H1 (cell line): ENCODE results near the gene ATP6V1G3. TPM values are rescaled to one million over a fixed set of nuclear protein-coding genes. Genes with fewer than 3 reads are reported as not detected.

Experiments
- CHD7 ChIP-seq: fragments of 300-600 bp; sonication (generic); IDR thresholded peaks from 2 replicates; pipeline ENCODE4 v1.7.1; 2012; ENCODE audit warnings: low read length, moderate library complexity, mild to moderate bottlenecking, inconsistent platforms; ENCODE audit not compliant: insufficient replicate concordance
- CTBP2 ChIP-seq: IDR thresholded peaks from 2 replicates; pipeline ENCODE4 v1.7.0; 2011; ENCODE audit warnings: borderline replicate concordance, mild to moderate bottlenecking, moderate library complexity, mixed read lengths, low read length; ENCODE audit not compliant: insufficient read depth, insufficient read length
- FOSL1 ChIP-seq: IDR thresholded peaks from 2 replicates; pipeline ENCODE4 v1.6.1; 2011; ENCODE audit warnings: mild to moderate bottlenecking, low read depth, low read length, moderate library complexity; ENCODE audit not compliant: insufficient read depth
- JUN ChIP-seq: IDR thresholded peaks from 2 replicates; pipeline ENCODE4 v1.6.1; 2011; ENCODE audit warnings: low read depth, mild to moderate bottlenecking, improper control_type of control experiment, low read length
- NANOG ChIP-seq: IDR thresholded peaks from 2 replicates; pipeline ENCODE4 v1.6.1; 2011; ENCODE audit warnings: low read length, low read depth, mild to moderate bottlenecking, inconsistent platforms; ENCODE audit not compliant: insufficient read depth, poor library complexity, severe bottlenecking
- POLR2A ChIP-seq, 2 experiments: IDR thresholded peaks; 1 replicate in 1 of 2; 2 replicates in 1 of 2; pipeline ENCODE4 v1.6.1; 2011; ENCODE audit warnings: low read depth in 2 of 2, low read length in 2 of 2, mild to moderate bottlenecking in 2 of 2; ENCODE audit errors: control extremely low read depth in 1 of 2
- RAD21 ChIP-seq, 2 experiments: IDR thresholded peaks in 1 of 2; conservative IDR thresholded peaks in 1 of 2; 2 replicates each; pipeline ENCODE4 v1.6.1; 2011; ENCODE audit warnings: low read depth in 2 of 2, low read length in 2 of 2, improper control_type of control experiment in 1 of 2, inconsistent platforms in 1 of 2, mild to moderate bottlenecking in 1 of 2, moderate library complexity in 1 of 2
- RBBP5 ChIP-seq: IDR thresholded peaks from 2 replicates; pipeline ENCODE4 v1.7.1; 2012; ENCODE audit warnings: low read depth, mild to moderate bottlenecking, inconsistent platforms, low read length, moderate library complexity, borderline replicate concordance
- RFX5 ChIP-seq: IDR thresholded peaks from 2 replicates; pipeline ENCODE4 v1.6.1; 2011; ENCODE audit warnings: low read depth, low read length, improper control_type of control experiment, borderline replicate concordance
- RXRA ChIP-seq: IDR thresholded peaks from 2 replicates; pipeline ENCODE4 v1.6.1; 2011; ENCODE audit warnings: low read depth, mild to moderate bottlenecking, low read length, moderate library complexity; ENCODE audit not compliant: insufficient read depth
- SUZ12 ChIP-seq: fragments of 200-600 bp; sonication (generic); IDR thresholded peaks from 2 replicates; pipeline ENCODE4 v1.6.1; 2012; ENCODE audit warnings: mild to moderate bottlenecking, inconsistent platforms, low read length, moderate library complexity, mixed read lengths
- polyA plus RNA-seq, 7 experiments: library from polyadenylated mRNA; depleted of rRNA in 3 of 7; stranded (reverse) in 5 of 7; unstranded in 2 of 7; fragments of >200 nt in 5 of 7; fragments of 200-250 nt in 2 of 7; gene quantifications; 1 replicate in 5 of 7; 2 replicates in 1 of 7; 4 replicates in 1 of 7; pipeline versions ENCODE4 v1.2.1 to v1.2.3, GENCODE V29; 2011 to 2013; ENCODE audit warnings: missing spikeins in 2 of 7, mixed read lengths in 2 of 7
- total RNA-seq: library from RNA; stranded (reverse); fragmentation: NEBNext Ultra II Directional; extraction: Animal tissue kit (Norgen Biotek cat#: 25700); gene quantifications from 2 replicates; pipeline ENCODE4 v1.2.1, GENCODE V29; 2021

The ATP6V1G3 gene
- total and polyA plus RNA-seq, 2 of the 8 experiments (the other 6 are each of a cell fraction or from before 2014, with no cell fraction given) = not detected

- TF ChIP-seq CHD7 (no peak), POLR2A (IDR thresholded peaks at IDR 0.05; ENCODE audit: control extremely low read depth in 1 of 2, low read depth in 2 of 2, low read length in 2 of 2) (no peak), FOSL1 (no peak), RBBP5 (no peak), SUZ12 (no peak), RXRA (no peak), JUN (no peak), CTBP2 (no peak), RAD21 (IDR thresholded peaks at IDR 0.05 in 1 of 2, conservative IDR thresholded peaks at IDR 0.05 in 1 of 2; ENCODE audit: low read depth in 2 of 2, low read length in 2 of 2) (no peak), RFX5 (no peak), NANOG (no peak)
Observed at GRCh38 chr1:198575292-198575691, 34.8 kb upstream of the ATP6V1G3 start (continued).
